Panc1 (cell line): Measurements from ENCODE around the gene AMIGO1. TPM values are rescaled to one million over a fixed set of nuclear protein-coding genes. Genes with fewer than 3 reads are reported as not detected.

Experiments
- ATAC-seq: fragments of 200-7000 bp; cut with Tn5 transposase; 2 replicates; pipeline ENCODE4 v1.9.1; 2020; ENCODE audit warnings: mild to moderate bottlenecking, moderate library complexity
- BruUV-seq: library from RNA; stranded (reverse); fragments of 400-500 nt; replicated peaks from 2 replicates; lab custom pipeline; 2021; lab: Mats Ljungman, UMichigan
- CTCF ChIA-PET: fragments of 300-600 bp; sonication (Branson Sonifier 250); formaldehyde crosslinking; loops from one replicate; lab custom pipeline; 2022; ENCODE audit warnings: antibody characterized with exemption; lab: Charles Lee
- POLR2A ChIA-PET: fragments of 300-600 bp; sonication (Branson Sonifier 250); formaldehyde crosslinking; loops from one replicate; lab custom pipeline; 2022; ENCODE audit warnings: antibody characterized with exemption; lab: Charles Lee
- DNase-seq: peaks from one replicate; pipeline ENCODE4 v3.0.0-alpha.2; 2010; ENCODE audit warnings: low read depth, low spot score
- H3K27ac ChIP-seq: 2 replicates; pipeline ENCODE4 v1.5.1; 2011; ENCODE audit warnings: mild to moderate bottlenecking, low read length, inconsistent platforms
- H3K27me3 ChIP-seq: fragments of 200-500 bp; sonication (Bioruptor generic); 2 replicates; pipeline ENCODE4 v1.6.0; 2014; ENCODE audit warnings: low read length, inconsistent platforms; ENCODE audit not compliant: control insufficient read depth, insufficient read depth
- H3K36me3 ChIP-seq: fragments of 200-500 bp; sonication (Bioruptor generic); 2 replicates; pipeline ENCODE4 v1.5.1; 2014; ENCODE audit warnings: inconsistent platforms, mild to moderate bottlenecking, low read length, moderate library complexity; ENCODE audit not compliant: control insufficient read depth, insufficient read depth
- H3K4me1 ChIP-seq: 2 replicates; pipeline ENCODE4 v1.5.1; 2011; ENCODE audit warnings: inconsistent platforms, mild to moderate bottlenecking, low read length, moderate library complexity; ENCODE audit not compliant: control insufficient read depth, insufficient read depth
- H3K4me3 ChIP-seq, 2 experiments: 2 replicates each; pipeline ENCODE4 v1.5.1; 2011 to 2012; ENCODE audit warnings: low read depth in 2 of 2, low read length in 2 of 2, mild to moderate bottlenecking in 2 of 2, inconsistent platforms in 1 of 2, moderate library complexity in 1 of 2
- H3K9me3 ChIP-seq: fragments of 200-500 bp; sonication (Bioruptor generic); 2 replicates; pipeline ENCODE4 v1.5.1; 2014; ENCODE audit warnings: low read depth, mild to moderate bottlenecking, inconsistent platforms, low read length, moderate library complexity; ENCODE audit not compliant: control insufficient read depth, insufficient read depth
- POLR2AphosphoS5 ChIP-seq: IDR thresholded peaks from 2 replicates; pipeline ENCODE4 v1.6.1; 2012; ENCODE audit warnings: mild to moderate bottlenecking, low read depth, low read length, moderate library complexity
- SIN3A ChIP-seq: IDR thresholded peaks from 2 replicates; pipeline ENCODE4 v1.6.1; 2012; ENCODE audit warnings: low read depth, mild to moderate bottlenecking, low read length, moderate library complexity, borderline replicate concordance; ENCODE audit not compliant: insufficient read depth
- TCF7L2 ChIP-seq: IDR thresholded peaks from 2 replicates; pipeline ENCODE4 v1.6.1; 2011; ENCODE audit warnings: mild to moderate bottlenecking, low read depth, low read length, inconsistent platforms
- in situ Hi-C: cut with HindIII; loops from 2 replicates; pipeline ENCODE4 v1.10.0; 2016; ENCODE audit warnings: low sequenced_read_pairs, low pct_unique_long_range_greater_than_20kb
- intact Hi-C: fragments of 100-400 bp; cut with micrococcal nuclease; formaldehyde crosslinking; loops from one replicate; pipeline ENCODE4 v1.10.0; 2022; ENCODE audit not compliant: unreplicated experiment
- total RNA-seq: library from RNA; stranded (reverse); gene quantifications from one replicate; pipeline ENCODE4 v1.2.1, GENCODE V29; 2021; ENCODE audit not compliant: unreplicated experiment
- TF ChIP-seq, protein P1 (sequence below): fragments of 450-650 bp; IDR thresholded peaks from 2 replicates; pipeline ENCODE4 v1.5.1; 2017; ENCODE audit warnings: mild to moderate bottlenecking
- TF ChIP-seq, protein P2 (sequence below), 2 experiments: IDR thresholded peaks; 2 replicates each; pipeline ENCODE4 v1.6.1; 2011 to 2012; ENCODE audit warnings: low read depth in 2 of 2, control low read depth in 1 of 2, low read length in 1 of 2, mild to moderate bottlenecking in 1 of 2, moderate library complexity in 1 of 2; ENCODE audit not compliant: insufficient read depth in 1 of 2

Gene AMIGO1
- total RNA-seq, 1 experiment from 2014 or later = 0.64 TPM

DNA sequence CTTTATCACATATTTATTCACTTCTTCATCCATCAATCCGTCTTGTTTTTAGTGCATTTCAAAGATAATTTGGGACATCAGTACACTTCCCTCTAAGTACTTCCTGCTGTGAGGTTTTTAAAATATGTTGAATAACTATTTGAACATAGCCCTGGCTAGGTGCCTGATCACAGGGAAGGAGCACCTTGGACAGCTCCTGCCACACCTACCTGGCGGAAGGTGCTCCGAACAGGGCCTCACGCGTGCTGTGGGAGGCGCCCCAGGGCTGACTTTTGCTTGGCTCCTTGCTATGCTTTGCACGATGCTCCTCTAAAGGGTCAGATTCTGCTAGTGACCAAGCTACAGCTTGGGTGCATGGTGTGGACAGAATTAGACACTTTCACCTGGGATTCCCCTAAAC is 30.7 kb downstream of the AMIGO1 start:
- ATAC-seq = no peak
- no peaks in the 10 kb centered on the region for H3K27me3 ChIP-seq

DNA sequence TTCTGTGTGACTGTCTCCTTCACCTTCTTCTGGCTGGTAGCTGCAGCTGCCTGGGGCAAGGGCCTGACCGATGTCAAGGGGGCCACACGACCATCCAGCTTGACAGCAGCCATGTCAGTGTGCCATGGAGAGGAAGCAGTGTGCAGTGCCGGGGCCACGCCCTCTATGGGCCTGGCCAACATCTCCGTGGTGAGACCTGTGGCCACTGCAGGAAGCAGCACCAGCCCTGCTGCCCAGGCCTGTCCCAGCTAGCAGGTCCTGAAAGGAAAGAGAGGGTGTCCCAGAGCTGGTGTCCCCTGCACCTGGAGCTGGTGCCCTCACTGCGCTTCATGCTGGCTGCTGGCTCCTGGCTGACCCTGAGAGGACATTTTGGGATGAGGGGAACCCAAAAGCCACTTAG is 31.7 kb downstream of the AMIGO1 start:
- Histone ChIP-seq H3K27me3 (no peaks in the 10 kb centered on the region), H3K9me3 (no peaks in the 10 kb centered on the region), H3K4me1 (no peaks in the 10 kb centered on the region), H3K36me3 (no peaks in the 10 kb centered on the region), H3K27ac (no peak overlapping the region), H3K4me3 (no peak overlapping the region)
- DNase-seq (no peak), ATAC-seq (0 out of 2 replicates have a peak, but pooled peaks have one; percentile 60)
- CTCF ChIA-PET = no interaction called here
- POLR2A ChIA-PET = no interaction called here
- no TSS peak for BruUV-seq
- intact Hi-C loops = no loop called here
- in situ Hi-C loops = no loop called here
- TF ChIP-seq, protein P1, sequence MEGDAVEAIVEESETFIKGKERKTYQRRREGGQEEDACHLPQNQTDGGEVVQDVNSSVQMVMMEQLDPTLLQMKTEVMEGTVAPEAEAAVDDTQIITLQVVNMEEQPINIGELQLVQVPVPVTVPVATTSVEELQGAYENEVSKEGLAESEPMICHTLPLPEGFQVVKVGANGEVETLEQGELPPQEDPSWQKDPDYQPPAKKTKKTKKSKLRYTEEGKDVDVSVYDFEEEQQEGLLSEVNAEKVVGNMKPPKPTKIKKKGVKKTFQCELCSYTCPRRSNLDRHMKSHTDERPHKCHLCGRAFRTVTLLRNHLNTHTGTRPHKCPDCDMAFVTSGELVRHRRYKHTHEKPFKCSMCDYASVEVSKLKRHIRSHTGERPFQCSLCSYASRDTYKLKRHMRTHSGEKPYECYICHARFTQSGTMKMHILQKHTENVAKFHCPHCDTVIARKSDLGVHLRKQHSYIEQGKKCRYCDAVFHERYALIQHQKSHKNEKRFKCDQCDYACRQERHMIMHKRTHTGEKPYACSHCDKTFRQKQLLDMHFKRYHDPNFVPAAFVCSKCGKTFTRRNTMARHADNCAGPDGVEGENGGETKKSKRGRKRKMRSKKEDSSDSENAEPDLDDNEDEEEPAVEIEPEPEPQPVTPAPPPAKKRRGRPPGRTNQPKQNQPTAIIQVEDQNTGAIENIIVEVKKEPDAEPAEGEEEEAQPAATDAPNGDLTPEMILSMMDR = no peak
- TF ChIP-seq POLR2AphosphoS5 (no peak), SIN3A (no peak), TCF7L2 (no peak)
- TF ChIP-seq, protein P2, sequence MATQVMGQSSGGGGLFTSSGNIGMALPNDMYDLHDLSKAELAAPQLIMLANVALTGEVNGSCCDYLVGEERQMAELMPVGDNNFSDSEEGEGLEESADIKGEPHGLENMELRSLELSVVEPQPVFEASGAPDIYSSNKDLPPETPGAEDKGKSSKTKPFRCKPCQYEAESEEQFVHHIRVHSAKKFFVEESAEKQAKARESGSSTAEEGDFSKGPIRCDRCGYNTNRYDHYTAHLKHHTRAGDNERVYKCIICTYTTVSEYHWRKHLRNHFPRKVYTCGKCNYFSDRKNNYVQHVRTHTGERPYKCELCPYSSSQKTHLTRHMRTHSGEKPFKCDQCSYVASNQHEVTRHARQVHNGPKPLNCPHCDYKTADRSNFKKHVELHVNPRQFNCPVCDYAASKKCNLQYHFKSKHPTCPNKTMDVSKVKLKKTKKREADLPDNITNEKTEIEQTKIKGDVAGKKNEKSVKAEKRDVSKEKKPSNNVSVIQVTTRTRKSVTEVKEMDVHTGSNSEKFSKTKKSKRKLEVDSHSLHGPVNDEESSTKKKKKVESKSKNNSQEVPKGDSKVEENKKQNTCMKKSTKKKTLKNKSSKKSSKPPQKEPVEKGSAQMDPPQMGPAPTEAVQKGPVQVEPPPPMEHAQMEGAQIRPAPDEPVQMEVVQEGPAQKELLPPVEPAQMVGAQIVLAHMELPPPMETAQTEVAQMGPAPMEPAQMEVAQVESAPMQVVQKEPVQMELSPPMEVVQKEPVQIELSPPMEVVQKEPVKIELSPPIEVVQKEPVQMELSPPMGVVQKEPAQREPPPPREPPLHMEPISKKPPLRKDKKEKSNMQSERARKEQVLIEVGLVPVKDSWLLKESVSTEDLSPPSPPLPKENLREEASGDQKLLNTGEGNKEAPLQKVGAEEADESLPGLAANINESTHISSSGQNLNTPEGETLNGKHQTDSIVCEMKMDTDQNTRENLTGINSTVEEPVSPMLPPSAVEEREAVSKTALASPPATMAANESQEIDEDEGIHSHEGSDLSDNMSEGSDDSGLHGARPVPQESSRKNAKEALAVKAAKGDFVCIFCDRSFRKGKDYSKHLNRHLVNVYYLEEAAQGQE (IDR thresholded peaks at IDR 0.05; ENCODE audit: insufficient read depth in 1 of 2, low read depth in 2 of 2, low read length in 1 of 2) = no peak

More for the DNA sequence above, 30.7 kb downstream of the AMIGO1 start:
- H3K36me3 ChIP-seq = no peaks in the 10 kb centered on the region
- no peaks in the 10 kb centered on the region for H3K9me3 ChIP-seq
- BruUV-seq = no TSS peak
- intact Hi-C loops = no loop called here
- no peak for DNase-seq
- no peak for TF ChIP-seq SIN3A
- TF ChIP-seq, protein P2 (IDR thresholded peaks at IDR 0.05; ENCODE audit: insufficient read depth in 1 of 2, low read depth in 2 of 2, low read length in 1 of 2) = peak; percentile 83 to 90
- in situ Hi-C loops = no loop called here
- H3K4me3 ChIP-seq = no peak overlapping the region
- POLR2A ChIA-PET = no interaction called here
- no peak overlapping the region for H3K27ac ChIP-seq
- no peaks in the 10 kb centered on the region for H3K4me1 ChIP-seq
- CTCF ChIA-PET = no interaction called here
